ENCODE results near the gene PRKCE. TPM values are rescaled to one million over a fixed set of nuclear protein-coding genes. Genes with fewer than 3 reads are reported as not detected.

Gene PRKCE
- total and polyA plus RNA-seq, 2 experiments from 2014 or later, result 0.94 to 1.2 TPM

GRCh38 chr2:45617496-45617895 lies 34.0 kb upstream of the PRKCE start:
- peaks cover 6% of the 10 kb centered on the region for H3K27me3 Mint-ChIP-seq (ENCODE audit: insufficient read depth, low read depth, poor library complexity)
- peaks cover 11% of the 10 kb centered on the region for H3K4me1 Mint-ChIP-seq
- H3K27ac Mint-ChIP-seq, result no peak overlapping the region
- H3K9me2 ChIP-seq (ENCODE audit: insufficient read depth), result no peaks in the 10 kb centered on the region
- no peaks in the 10 kb centered on the region for H3K36me3 Mint-ChIP-seq (ENCODE audit: low read depth)
- no peaks in the 10 kb centered on the region for H4K20me1 ChIP-seq (replicated peaks; ENCODE audit: insufficient read depth)
- H3K36me3 ChIP-seq (ENCODE audit: insufficient read depth), result no peaks in the 10 kb centered on the region
- H3K4me3 Mint-ChIP-seq, result no peak overlapping the region
- no peak overlapping the region for H3K27ac ChIP-seq (ENCODE audit: low read depth)
- H3K4me3 ChIP-seq, result no peak overlapping the region
- ATAC-seq (no peak), DNase-seq (ENCODE audit: low spot score) (no peak)
- no peaks in the 10 kb centered on the region for H3K79me2 ChIP-seq (replicated peaks; ENCODE audit: insufficient read depth)
- H3K4me2 ChIP-seq, result no peak overlapping the region
- no peaks in the 10 kb centered on the region for H3F3A ChIP-seq (replicated peaks; ENCODE audit: low read depth)
- H3K4me1 ChIP-seq (ENCODE audit: insufficient read depth), result no peaks in the 10 kb centered on the region
- no peak for TF ChIP-seq JUNB (IDR thresholded peaks at IDR 0.05; ENCODE audit: unreplicated experiment)
- H3K9me3 Mint-ChIP-seq, result no peaks in the 10 kb centered on the region
- H2AFZ ChIP-seq, result no peak overlapping the region
- H3K27me3 ChIP-seq (ENCODE audit: insufficient read depth), result no peaks in the 10 kb centered on the region

DNA sequence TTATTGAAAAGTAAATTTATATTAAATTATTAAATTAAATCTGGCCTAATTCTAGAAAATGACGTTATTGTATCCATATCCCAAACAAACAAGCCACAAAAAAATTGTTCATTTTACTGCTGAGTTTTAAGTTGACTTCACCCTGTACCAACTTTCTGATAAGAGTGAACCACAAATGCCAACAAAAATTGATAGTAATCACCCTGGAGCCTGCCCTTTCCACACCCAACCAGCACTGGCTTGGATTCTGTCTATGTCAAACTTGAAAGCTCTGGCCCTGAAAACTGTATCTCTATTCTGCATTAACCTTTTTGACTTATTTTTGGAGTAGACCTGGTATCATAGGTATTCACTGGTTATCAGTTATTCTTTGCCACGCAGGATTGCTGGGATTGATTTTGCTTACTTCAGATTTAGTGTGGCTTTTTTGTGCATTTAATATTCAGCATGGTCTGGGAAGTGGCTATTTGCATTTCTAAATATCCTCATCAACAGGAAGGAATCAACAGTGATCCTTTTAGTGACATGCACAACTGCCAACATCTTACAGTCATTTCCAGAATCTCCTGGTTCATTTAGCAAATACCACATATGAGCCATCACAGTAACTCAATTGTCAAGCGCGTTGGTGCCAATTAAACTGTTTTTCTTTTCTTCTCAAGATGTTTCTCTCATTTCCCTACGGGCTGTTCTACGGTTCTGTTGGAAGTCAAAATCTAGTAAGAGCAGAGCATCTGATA lies 29.0 kb upstream of the PRKCE start:
- DNase-seq (ENCODE audit: low spot score), result no peak
- H3K4me3 Mint-ChIP-seq, result no peak overlapping the region
- H3K4me1 ChIP-seq (ENCODE audit: insufficient read depth), result no peaks in the 10 kb centered on the region
- H3K4me3 ChIP-seq, result no peak overlapping the region
- H3K27ac ChIP-seq (ENCODE audit: low read depth), result no peak overlapping the region
- no peaks in the 10 kb centered on the region for H3F3A ChIP-seq (replicated peaks; ENCODE audit: low read depth)
- no peaks in the 10 kb centered on the region for H3K36me3 Mint-ChIP-seq (ENCODE audit: low read depth)
- TF ChIP-seq ZNF331 (CRISPR knock-in tag; IDR thresholded peaks at IDR 0.05; ENCODE audit: low read depth), result no peak
- no peak for TF ChIP-seq EZH2phosphoT487 (IDR thresholded peaks at IDR 0.05; ENCODE audit: unreplicated experiment)
- TF ChIP-seq, protein P1, sequence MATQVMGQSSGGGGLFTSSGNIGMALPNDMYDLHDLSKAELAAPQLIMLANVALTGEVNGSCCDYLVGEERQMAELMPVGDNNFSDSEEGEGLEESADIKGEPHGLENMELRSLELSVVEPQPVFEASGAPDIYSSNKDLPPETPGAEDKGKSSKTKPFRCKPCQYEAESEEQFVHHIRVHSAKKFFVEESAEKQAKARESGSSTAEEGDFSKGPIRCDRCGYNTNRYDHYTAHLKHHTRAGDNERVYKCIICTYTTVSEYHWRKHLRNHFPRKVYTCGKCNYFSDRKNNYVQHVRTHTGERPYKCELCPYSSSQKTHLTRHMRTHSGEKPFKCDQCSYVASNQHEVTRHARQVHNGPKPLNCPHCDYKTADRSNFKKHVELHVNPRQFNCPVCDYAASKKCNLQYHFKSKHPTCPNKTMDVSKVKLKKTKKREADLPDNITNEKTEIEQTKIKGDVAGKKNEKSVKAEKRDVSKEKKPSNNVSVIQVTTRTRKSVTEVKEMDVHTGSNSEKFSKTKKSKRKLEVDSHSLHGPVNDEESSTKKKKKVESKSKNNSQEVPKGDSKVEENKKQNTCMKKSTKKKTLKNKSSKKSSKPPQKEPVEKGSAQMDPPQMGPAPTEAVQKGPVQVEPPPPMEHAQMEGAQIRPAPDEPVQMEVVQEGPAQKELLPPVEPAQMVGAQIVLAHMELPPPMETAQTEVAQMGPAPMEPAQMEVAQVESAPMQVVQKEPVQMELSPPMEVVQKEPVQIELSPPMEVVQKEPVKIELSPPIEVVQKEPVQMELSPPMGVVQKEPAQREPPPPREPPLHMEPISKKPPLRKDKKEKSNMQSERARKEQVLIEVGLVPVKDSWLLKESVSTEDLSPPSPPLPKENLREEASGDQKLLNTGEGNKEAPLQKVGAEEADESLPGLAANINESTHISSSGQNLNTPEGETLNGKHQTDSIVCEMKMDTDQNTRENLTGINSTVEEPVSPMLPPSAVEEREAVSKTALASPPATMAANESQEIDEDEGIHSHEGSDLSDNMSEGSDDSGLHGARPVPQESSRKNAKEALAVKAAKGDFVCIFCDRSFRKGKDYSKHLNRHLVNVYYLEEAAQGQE (IDR thresholded peaks at IDR 0.05; ENCODE audit: unreplicated experiment), result no peak
- no peak for TF ChIP-seq STAT1 (IDR thresholded peaks at IDR 0.05; ENCODE audit: unreplicated experiment)
- no peak for TF ChIP-seq POLR2AphosphoS5 (IDR thresholded peaks at IDR 0.05; ENCODE audit: low read depth)
- no peaks in the 10 kb centered on the region for H3K9me2 ChIP-seq (ENCODE audit: insufficient read depth)
- H3K79me2 ChIP-seq (replicated peaks; ENCODE audit: insufficient read depth), result no peaks in the 10 kb centered on the region
- no peaks in the 10 kb centered on the region for H4K20me1 ChIP-seq (replicated peaks; ENCODE audit: insufficient read depth)
- H3K4me2 ChIP-seq, result no peak overlapping the region
- ATAC-seq, result no peak
- H3K36me3 ChIP-seq (ENCODE audit: insufficient read depth), result no peaks in the 10 kb centered on the region
- H3K27me3 Mint-ChIP-seq (ENCODE audit: insufficient read depth, low read depth, poor library complexity), result peaks cover 5% of the 10 kb centered on the region
- H2AFZ ChIP-seq, result no peak overlapping the region
- H3K4me1 Mint-ChIP-seq, result no peaks in the 10 kb centered on the region
- no peaks in the 10 kb centered on the region for H3K27me3 ChIP-seq (ENCODE audit: insufficient read depth)
- no peak overlapping the region for H3K27ac Mint-ChIP-seq
- no peaks in the 10 kb centered on the region for H3K9me3 Mint-ChIP-seq

DNA sequence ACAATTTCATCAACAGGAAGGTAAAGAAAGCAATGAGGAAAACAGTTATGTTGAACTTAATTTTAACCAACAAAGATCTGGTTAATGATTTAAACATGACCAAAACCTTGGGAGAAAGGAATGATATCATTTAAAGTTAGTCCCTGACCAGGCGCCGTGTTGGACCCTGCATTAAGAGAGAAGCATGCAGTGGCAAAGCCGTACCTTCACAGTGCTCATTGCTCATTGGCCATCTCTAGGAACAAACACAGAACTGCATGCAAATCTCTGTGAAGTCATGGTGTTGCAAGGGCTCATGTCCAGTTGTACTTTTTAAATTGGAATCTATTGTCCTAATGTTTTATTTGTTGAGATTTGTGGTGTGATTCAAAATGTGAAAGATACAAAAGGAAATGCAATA lies 28.4 kb upstream of the PRKCE start:
- DNase-seq (ENCODE audit: low spot score) (no peak), ATAC-seq (no peak)
- no peak overlapping the region for H3K4me2 ChIP-seq
- H3F3A ChIP-seq (replicated peaks; ENCODE audit: low read depth), result no peaks in the 10 kb centered on the region
- no peaks in the 10 kb centered on the region for H4K20me1 ChIP-seq (replicated peaks; ENCODE audit: insufficient read depth)
- no peaks in the 10 kb centered on the region for H3K4me1 Mint-ChIP-seq
- no peaks in the 10 kb centered on the region for H3K79me2 ChIP-seq (replicated peaks; ENCODE audit: insufficient read depth)
- no peaks in the 10 kb centered on the region for H3K4me1 ChIP-seq (ENCODE audit: insufficient read depth)
- no peaks in the 10 kb centered on the region for H3K9me3 Mint-ChIP-seq
- H2AFZ ChIP-seq, result no peak overlapping the region
- no peak overlapping the region for H3K4me3 ChIP-seq
- H3K27ac ChIP-seq (ENCODE audit: low read depth), result no peak overlapping the region
- H3K4me3 Mint-ChIP-seq, result no peak overlapping the region
- H3K27ac Mint-ChIP-seq, result no peak overlapping the region
- no peaks in the 10 kb centered on the region for H3K36me3 Mint-ChIP-seq (ENCODE audit: low read depth)
- H3K36me3 ChIP-seq (ENCODE audit: insufficient read depth), result no peaks in the 10 kb centered on the region
- TF ChIP-seq, protein P1 (IDR thresholded peaks at IDR 0.05; ENCODE audit: unreplicated experiment), result no peak
- TF ChIP-seq NANOG (IDR thresholded peaks at IDR 0.05; ENCODE audit: borderline replicate concordance) (no peak), EZH2 (IDR thresholded peaks at IDR 0.05; ENCODE audit: low read depth, unreplicated experiment) (no peak), EZH2phosphoT487 (IDR thresholded peaks at IDR 0.05; ENCODE audit: unreplicated experiment) (no peak), STAT1 (IDR thresholded peaks at IDR 0.05; ENCODE audit: unreplicated experiment) (no peak), JUNB (IDR thresholded peaks at IDR 0.05; ENCODE audit: unreplicated experiment) (no peak), POLR2AphosphoS5 (IDR thresholded peaks at IDR 0.05; ENCODE audit: low read depth) (no peak), ZNF331 (CRISPR knock-in tag; IDR thresholded peaks at IDR 0.05; ENCODE audit: low read depth) (no peak)
- TF ChIP-seq, protein P2, sequence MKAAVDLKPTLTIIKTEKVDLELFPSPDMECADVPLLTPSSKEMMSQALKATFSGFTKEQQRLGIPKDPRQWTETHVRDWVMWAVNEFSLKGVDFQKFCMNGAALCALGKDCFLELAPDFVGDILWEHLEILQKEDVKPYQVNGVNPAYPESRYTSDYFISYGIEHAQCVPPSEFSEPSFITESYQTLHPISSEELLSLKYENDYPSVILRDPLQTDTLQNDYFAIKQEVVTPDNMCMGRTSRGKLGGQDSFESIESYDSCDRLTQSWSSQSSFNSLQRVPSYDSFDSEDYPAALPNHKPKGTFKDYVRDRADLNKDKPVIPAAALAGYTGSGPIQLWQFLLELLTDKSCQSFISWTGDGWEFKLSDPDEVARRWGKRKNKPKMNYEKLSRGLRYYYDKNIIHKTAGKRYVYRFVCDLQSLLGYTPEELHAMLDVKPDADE (IDR thresholded peaks at IDR 0.05), result no peak
- H3K9me2 ChIP-seq (ENCODE audit: insufficient read depth), result no peaks in the 10 kb centered on the region
- H3K27me3 Mint-ChIP-seq (ENCODE audit: insufficient read depth, low read depth, poor library complexity), result peaks cover 5% of the 10 kb centered on the region
- H3K27me3 ChIP-seq (ENCODE audit: insufficient read depth), result no peaks in the 10 kb centered on the region
